PC-9 (cell line): ENCODE data around the gene IL1RAPL1. TPM values are rescaled to one million over a fixed set of nuclear protein-coding genes. Genes with fewer than 3 reads are reported as not detected.

ENCODE experiments used
- BruUV-seq: library from RNA; stranded (reverse); fragments of 400-500 nt; replicated peaks from 2 replicates; lab custom pipeline; 2021; lab: Mats Ljungman, UMichigan
- CTCF ChIA-PET: fragments of 300-600 bp; sonication (Branson Sonifier 250); formaldehyde crosslinking; loops from one replicate; lab custom pipeline; 2022; ENCODE audit warnings: antibody characterized with exemption; lab: Charles Lee
- POLR2A ChIA-PET: fragments of 300-600 bp; sonication (Branson Sonifier 250); formaldehyde crosslinking; loops from one replicate; lab custom pipeline; 2022; ENCODE audit warnings: antibody characterized with exemption; ENCODE audit not compliant: unreplicated experiment; lab: Charles Lee
- DNase-seq, 2 experiments: peaks; one replicate each; pipeline versions ENCODE4 v3.0.0 to v3.0.0-alpha.2; 2015 to 2022; ENCODE audit warnings: mixed read lengths in 1 of 2
- H2AFZ ChIP-seq: fragments of 200-600 bp; sonication (generic); 2 replicates; pipeline ENCODE4 v1.8.1; 2017; ENCODE audit warnings: antibody characterized with exemption
- H3F3A ChIP-seq: fragments of 200-600 bp; sonication (generic); 2 replicates; pipeline ENCODE4 v1.8.1; 2017; ENCODE audit warnings: antibody characterized with exemption, mild to moderate bottlenecking, low read depth; ENCODE audit not compliant: insufficient read depth
- H3K27ac ChIP-seq: fragments of 200-600 bp; sonication (generic); 2 replicates; pipeline ENCODE4 v1.6.1; 2016; ENCODE audit warnings: mixed run types
- H3K27me3 ChIP-seq: fragments of 200-600 bp; sonication (generic); 2 replicates; pipeline ENCODE4 v1.6.1; 2016; ENCODE audit warnings: low read depth, mixed run types; ENCODE audit not compliant: insufficient read depth
- H3K36me3 ChIP-seq: fragments of 200-600 bp; sonication (generic); 2 replicates; pipeline ENCODE4 v1.6.1; 2016; ENCODE audit warnings: low read depth, mixed run types
- H3K4me1 ChIP-seq: fragments of 200-600 bp; sonication (generic); replicated peaks from 2 replicates; pipeline ENCODE4 v1.6.1; 2016; ENCODE audit warnings: mixed run types; ENCODE audit not compliant: insufficient read depth
- H3K4me2 ChIP-seq: fragments of 200-600 bp; sonication (generic); 2 replicates; pipeline ENCODE4 v1.6.1; 2017; ENCODE audit warnings: mixed run types
- H3K4me3 ChIP-seq: fragments of 200-600 bp; sonication (generic); 2 replicates; pipeline ENCODE4 v1.6.1; 2016; ENCODE audit warnings: mixed run types
- H3K79me2 ChIP-seq: fragments of 200-600 bp; sonication (generic); 2 replicates; pipeline ENCODE4 v1.6.1; 2017; ENCODE audit warnings: low read depth, mixed run types
- H3K9me2 ChIP-seq: fragments of 200-600 bp; sonication (generic); 2 replicates; pipeline ENCODE4 v1.8.1; 2017; ENCODE audit warnings: mild to moderate bottlenecking; ENCODE audit not compliant: insufficient read depth
- H3K9me3 ChIP-seq: fragments of 200-600 bp; sonication (generic); 2 replicates; pipeline ENCODE4 v1.8.1; 2016; ENCODE audit warnings: low read depth; ENCODE audit not compliant: insufficient read depth
- H4K20me1 ChIP-seq: fragments of 200-600 bp; sonication (generic); 2 replicates; pipeline ENCODE4 v1.8.1; 2017; ENCODE audit not compliant: insufficient read depth
- EZH2 ChIP-seq: fragments of 200-600 bp; sonication (generic); IDR thresholded peaks from 2 replicates; pipeline ENCODE4 v1.8.0; 2017; ENCODE audit warnings: antibody characterized with exemption, low read depth
- intact Hi-C: fragments of 100-400 bp; cut with micrococcal nuclease; formaldehyde crosslinking; loops from one replicate; pipeline ENCODE4 v1.10.0; 2022; ENCODE audit not compliant: unreplicated experiment
- total RNA-seq: library from RNA; stranded (reverse); gene quantifications from 2 replicates; pipeline ENCODE4 v1.2.3, GENCODE V29; 2021
- TF ChIP-seq, protein P1 (sequence below): fragments of 200-600 bp; sonication (generic); conservative IDR thresholded peaks from 2 replicates; pipeline ENCODE4 v1.6.1; 2017; ENCODE audit warnings: mixed run types, antibody characterized with exemption, mild to moderate bottlenecking, moderate library complexity

IL1RAPL1 gene
- total RNA-seq, 1 experiment from 2014 or later = 0.26 TPM

DNA sequence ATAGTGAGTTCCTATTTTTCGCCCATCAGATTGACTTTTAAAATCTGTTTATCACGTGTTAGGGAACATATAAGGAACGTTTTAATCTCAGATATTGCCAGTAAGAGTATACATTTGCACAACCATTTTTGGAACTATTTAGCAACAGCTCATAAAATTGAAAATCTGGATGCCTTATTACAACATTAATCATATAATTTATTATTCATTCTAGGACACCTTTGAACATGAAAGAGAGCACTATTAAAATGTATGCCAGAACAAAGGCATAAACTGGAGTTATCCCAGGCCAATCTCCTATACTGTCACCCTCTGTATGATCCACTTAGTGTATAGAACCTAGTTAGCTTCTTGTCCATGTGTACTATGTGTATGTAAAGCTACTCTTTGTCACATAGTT is 1049.1 kb downstream of the IL1RAPL1 start:
- intact Hi-C loops = no loop called here
- H3K9me3 ChIP-seq = no peaks in the 10 kb centered on the region
- BruUV-seq = no TSS peak

DNA sequence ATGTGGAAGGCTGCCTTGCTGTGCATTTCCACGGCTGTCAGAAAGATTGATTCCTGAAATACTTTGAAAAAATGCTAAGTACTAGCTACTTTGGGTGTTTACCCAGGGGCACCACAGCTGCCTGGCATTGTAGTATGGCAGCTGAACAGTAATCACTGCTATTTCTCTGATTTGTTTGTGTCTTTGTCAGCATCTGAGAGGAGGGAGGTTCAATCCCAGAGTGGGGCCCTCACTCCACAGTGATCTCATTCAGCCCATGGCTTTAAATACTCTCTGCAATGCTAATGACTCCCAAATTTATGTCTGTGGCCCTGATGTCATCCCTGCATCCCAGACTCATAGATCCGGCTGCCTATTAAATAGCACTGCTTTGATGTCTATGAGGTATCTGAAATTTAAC is 1052.9 kb downstream of the IL1RAPL1 start:
- BruUV-seq = no TSS peak
- Histone ChIP-seq H3K4me2 (no peak overlapping the region), H3F3A (no peaks in the 10 kb centered on the region), H3K27ac (no peak overlapping the region), H3K27me3 (no peaks in the 10 kb centered on the region), H2AFZ (no peak overlapping the region), H3K9me3 (no peaks in the 10 kb centered on the region), H3K9me2 (no peaks in the 10 kb centered on the region), H3K4me1 (no peaks in the 10 kb centered on the region), H3K36me3 (no peaks in the 10 kb centered on the region), H4K20me1 (no peaks in the 10 kb centered on the region), H3K79me2 (no peaks in the 10 kb centered on the region), H3K4me3 (no peak overlapping the region)
- ChIA-PET CTCF (no interaction called here), POLR2A (no interaction called here)
- TF ChIP-seq EZH2 = no peak
- TF ChIP-seq, protein P1, sequence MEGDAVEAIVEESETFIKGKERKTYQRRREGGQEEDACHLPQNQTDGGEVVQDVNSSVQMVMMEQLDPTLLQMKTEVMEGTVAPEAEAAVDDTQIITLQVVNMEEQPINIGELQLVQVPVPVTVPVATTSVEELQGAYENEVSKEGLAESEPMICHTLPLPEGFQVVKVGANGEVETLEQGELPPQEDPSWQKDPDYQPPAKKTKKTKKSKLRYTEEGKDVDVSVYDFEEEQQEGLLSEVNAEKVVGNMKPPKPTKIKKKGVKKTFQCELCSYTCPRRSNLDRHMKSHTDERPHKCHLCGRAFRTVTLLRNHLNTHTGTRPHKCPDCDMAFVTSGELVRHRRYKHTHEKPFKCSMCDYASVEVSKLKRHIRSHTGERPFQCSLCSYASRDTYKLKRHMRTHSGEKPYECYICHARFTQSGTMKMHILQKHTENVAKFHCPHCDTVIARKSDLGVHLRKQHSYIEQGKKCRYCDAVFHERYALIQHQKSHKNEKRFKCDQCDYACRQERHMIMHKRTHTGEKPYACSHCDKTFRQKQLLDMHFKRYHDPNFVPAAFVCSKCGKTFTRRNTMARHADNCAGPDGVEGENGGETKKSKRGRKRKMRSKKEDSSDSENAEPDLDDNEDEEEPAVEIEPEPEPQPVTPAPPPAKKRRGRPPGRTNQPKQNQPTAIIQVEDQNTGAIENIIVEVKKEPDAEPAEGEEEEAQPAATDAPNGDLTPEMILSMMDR = no peak
- intact Hi-C loops = no loop called here
- no peak for DNase-seq

More for the DNA sequence above, 1049.1 kb downstream of the IL1RAPL1 start:
- TF ChIP-seq, protein P1 = no peak
- TF ChIP-seq EZH2 = no peak
- H3K4me1 ChIP-seq = no peaks in the 10 kb centered on the region
- ChIA-PET POLR2A (no interaction called here), CTCF (no interaction called here)
- no peaks in the 10 kb centered on the region for H3F3A ChIP-seq
- no peaks in the 10 kb centered on the region for H3K79me2 ChIP-seq
- H3K9me2 ChIP-seq = no peaks in the 10 kb centered on the region
- no peak overlapping the region for H3K27ac ChIP-seq
- no peak for DNase-seq
- no peak overlapping the region for H3K4me3 ChIP-seq
- H4K20me1 ChIP-seq = no peaks in the 10 kb centered on the region
- H2AFZ ChIP-seq = no peak overlapping the region
- no peak overlapping the region for H3K4me2 ChIP-seq
- no peaks in the 10 kb centered on the region for H3K27me3 ChIP-seq
- H3K36me3 ChIP-seq = no peaks in the 10 kb centered on the region

DNA sequence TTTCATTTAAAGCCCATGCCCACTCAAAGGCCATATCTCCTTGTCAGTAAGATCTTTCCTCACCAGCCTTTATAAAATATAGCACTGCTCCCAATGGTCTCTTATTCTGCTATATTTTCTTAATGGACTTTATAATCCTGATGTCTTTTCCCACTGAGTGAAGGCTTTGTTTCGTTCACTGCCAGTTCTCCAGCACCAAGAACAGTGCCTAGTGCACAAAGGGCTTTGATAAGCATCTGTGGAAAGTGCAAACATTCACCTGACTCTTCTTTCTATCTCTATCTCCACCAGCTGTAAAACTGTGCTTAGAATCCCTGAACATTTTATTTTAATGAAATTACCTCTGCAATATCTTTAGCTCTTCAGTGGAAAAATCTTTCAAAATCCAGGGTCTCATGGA is 1054.2 kb downstream of the IL1RAPL1 start:
- Histone ChIP-seq H3K4me2 (no peak overlapping the region), H2AFZ (no peak overlapping the region), H3K79me2 (no peaks in the 10 kb centered on the region), H3K27me3 (no peaks in the 10 kb centered on the region), H3K4me3 (no peak overlapping the region), H3K4me1 (no peaks in the 10 kb centered on the region), H3K27ac (no peak overlapping the region), H4K20me1 (no peaks in the 10 kb centered on the region), H3F3A (no peaks in the 10 kb centered on the region), H3K36me3 (no peaks in the 10 kb centered on the region), H3K9me3 (no peaks in the 10 kb centered on the region), H3K9me2 (no peaks in the 10 kb centered on the region)
- no TSS peak for BruUV-seq
- POLR2A ChIA-PET = no interaction called here
- intact Hi-C loops = no loop called here
- TF ChIP-seq, protein P1 = no peak
- TF ChIP-seq EZH2 = no peak
- CTCF ChIA-PET = no interaction called here
- no peak for DNase-seq
